Measurements from ENCODE around the gene ADCY10. TPM values are rescaled to one million over a fixed set of nuclear protein-coding genes. Genes with fewer than 3 reads are reported as not detected.

ADCY10 gene
- total RNA-seq, 1 experiment from 2014 or later, result 0.20 TPM

DNA sequence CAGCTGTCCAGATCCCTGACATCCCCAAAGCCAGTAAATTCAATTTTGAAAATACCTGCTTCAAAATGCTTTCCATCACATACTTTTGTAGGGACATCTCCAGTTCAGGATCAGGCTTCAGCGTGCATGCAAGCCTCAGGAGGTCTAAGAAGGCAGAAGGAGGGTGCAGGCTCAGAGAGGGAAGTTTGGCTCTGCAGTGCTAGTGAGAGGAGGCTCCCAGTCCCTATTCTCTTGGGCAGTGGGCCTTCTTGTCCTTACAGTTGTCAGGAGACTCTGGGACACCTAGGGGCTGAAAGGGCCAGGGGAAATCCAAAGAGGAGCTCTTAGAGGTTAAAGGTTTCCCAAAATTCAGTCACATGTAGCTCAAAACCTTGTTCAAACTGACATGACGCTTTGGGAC, 20.1 kb downstream of the ADCY10 start:
- H3K23me2 ChIP-seq (ENCODE audit: insufficient read length, low read depth, low read length, poor library complexity, severe bottlenecking), result no peaks in the 10 kb centered on the region

More for the DNA sequence above, 20.1 kb downstream of the ADCY10 start:
- no peak overlapping the region for H2AFZ ChIP-seq (ENCODE audit: low read length)
- no peaks in the 10 kb centered on the region for H3K36me3 Mint-ChIP-seq (ENCODE audit: insufficient read depth in 1 of 3, low read depth in 3 of 3)
- H2BK120ac ChIP-seq (ENCODE audit: low read depth, low read length, poor library complexity, severe bottlenecking), result no peak overlapping the region
- no peak overlapping the region for H2BK5ac ChIP-seq (ENCODE audit: insufficient read length, low read length)
- H3K4ac ChIP-seq (ENCODE audit: low read depth, low read length), result no peak overlapping the region
- H3K9me3 ChIP-seq (ENCODE audit: control insufficient read depth, low read depth, low read length), result no peaks in the 10 kb centered on the region
- no peaks in the 10 kb centered on the region for H3K79me1 ChIP-seq (ENCODE audit: insufficient read depth, low read depth, low read length, poor library complexity, severe bottlenecking)
- H3K14ac ChIP-seq (ENCODE audit: insufficient read depth, low read length), result no peak overlapping the region; the same call in 1 of the 2 replicates
- H3K27ac Mint-ChIP-seq, result no peak overlapping the region
- H3K18ac ChIP-seq (ENCODE audit: insufficient read length, low read depth, low read length), result no peak overlapping the region
- H4K8ac ChIP-seq (replicated peaks; ENCODE audit: insufficient read length, low read depth, low read length), result no peak overlapping the region
- no peaks in the 10 kb centered on the region for H3K27me3 ChIP-seq (ENCODE audit: insufficient read depth, low read length)
- no peak overlapping the region for H3T11ph ChIP-seq (ENCODE audit: low read length)
- TF ChIP-seq, protein P1, sequence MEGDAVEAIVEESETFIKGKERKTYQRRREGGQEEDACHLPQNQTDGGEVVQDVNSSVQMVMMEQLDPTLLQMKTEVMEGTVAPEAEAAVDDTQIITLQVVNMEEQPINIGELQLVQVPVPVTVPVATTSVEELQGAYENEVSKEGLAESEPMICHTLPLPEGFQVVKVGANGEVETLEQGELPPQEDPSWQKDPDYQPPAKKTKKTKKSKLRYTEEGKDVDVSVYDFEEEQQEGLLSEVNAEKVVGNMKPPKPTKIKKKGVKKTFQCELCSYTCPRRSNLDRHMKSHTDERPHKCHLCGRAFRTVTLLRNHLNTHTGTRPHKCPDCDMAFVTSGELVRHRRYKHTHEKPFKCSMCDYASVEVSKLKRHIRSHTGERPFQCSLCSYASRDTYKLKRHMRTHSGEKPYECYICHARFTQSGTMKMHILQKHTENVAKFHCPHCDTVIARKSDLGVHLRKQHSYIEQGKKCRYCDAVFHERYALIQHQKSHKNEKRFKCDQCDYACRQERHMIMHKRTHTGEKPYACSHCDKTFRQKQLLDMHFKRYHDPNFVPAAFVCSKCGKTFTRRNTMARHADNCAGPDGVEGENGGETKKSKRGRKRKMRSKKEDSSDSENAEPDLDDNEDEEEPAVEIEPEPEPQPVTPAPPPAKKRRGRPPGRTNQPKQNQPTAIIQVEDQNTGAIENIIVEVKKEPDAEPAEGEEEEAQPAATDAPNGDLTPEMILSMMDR (conservative IDR thresholded peaks at IDR 0.05), result no peak
- no peaks in the 10 kb centered on the region for H3K4me1 Mint-ChIP-seq
- no peak overlapping the region for H3K9ac ChIP-seq (ENCODE audit: extremely low read depth, insufficient read length, low read length)
- H3K79me2 ChIP-seq (ENCODE audit: insufficient read depth, low read length), result no peaks in the 10 kb centered on the region
- H3K4me1 ChIP-seq (ENCODE audit: insufficient read depth, low read length), result no peaks in the 10 kb centered on the region
- H3K23ac ChIP-seq (ENCODE audit: insufficient read length, low read depth, low read length), result no peak overlapping the region
- no peak overlapping the region for H2AK5ac ChIP-seq (ENCODE audit: insufficient read length, low read length)
- H3K4me2 ChIP-seq (ENCODE audit: insufficient read depth, insufficient read length, low read length), result no peak overlapping the region
- no peak overlapping the region for H2BK15ac ChIP-seq (ENCODE audit: low read depth, low read length)
- peaks cover 0 to 2% of the 10 kb centered on the region in 2 experiments; a peak in 1 of 5 replicates for H3K9me3 Mint-ChIP-seq
- H3K27me3 Mint-ChIP-seq (ENCODE audit: low read depth), result no peaks in the 10 kb centered on the region
- H4K5ac ChIP-seq (ENCODE audit: insufficient read length, low read depth, low read length), result no peak overlapping the region
- no peak overlapping the region for H3K56ac ChIP-seq (ENCODE audit: insufficient read length, low read depth, low read length)
- no peak overlapping the region for H2BK20ac ChIP-seq (ENCODE audit: low read depth, low read length, poor library complexity, severe bottlenecking)
- no peak for DNase-seq
- no peak overlapping the region for H3K27ac ChIP-seq (ENCODE audit: insufficient read length, low read depth, low read length)
- no peaks in the 10 kb centered on the region for H4K20me1 ChIP-seq (ENCODE audit: control insufficient read depth, insufficient read depth, insufficient read length)
- no peak overlapping the region for H3K4me3 Mint-ChIP-seq
- no peak overlapping the region for H2BK12ac ChIP-seq (ENCODE audit: insufficient read length, low read depth, low read length)
- no peak overlapping the region for H4K91ac ChIP-seq (ENCODE audit: insufficient read length, low read depth, low read length)
- no CpG with 5 or more reads among the region's 2 CpGs for WGBS (ENCODE audit: extremely low coverage, insufficient read length, low lambda C conversion rate)

Data from H9 (cell line).